ENCODE data around the gene VEPH1.
A peak's percentile ranks its signal among the peaks of the same experiment; 100 is the strongest.

Gene VEPH1

DNA sequence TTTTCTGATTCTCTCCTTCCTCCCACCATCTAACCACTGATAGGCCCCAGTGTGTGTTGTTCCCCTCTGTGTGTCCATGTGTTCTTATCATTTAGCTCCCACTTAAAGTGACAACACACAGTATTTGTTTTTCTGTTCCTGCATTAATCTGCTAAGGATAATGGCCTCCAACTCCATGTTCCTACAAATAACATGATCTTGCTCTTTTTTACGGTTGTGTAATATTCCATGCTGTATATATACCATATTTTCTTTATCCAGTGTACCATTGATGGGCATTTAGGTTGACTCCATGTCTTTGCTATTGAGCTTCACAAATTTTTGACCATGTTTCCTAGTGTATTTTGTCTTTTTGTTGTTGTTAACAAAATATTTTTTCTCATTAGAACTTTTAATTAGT is 30.6 kb downstream of the VEPH1 start:
- no peak for DNase-seq

- DNase-seq, result no peak
These were observed 32.2 kb downstream of the VEPH1 start for GRCh38 chr3:157471064-157471463.

GRCh38 chr3:157469561-157470294 is 33.5 kb downstream of the VEPH1 start:
- no peak for DNase-seq

DNA sequence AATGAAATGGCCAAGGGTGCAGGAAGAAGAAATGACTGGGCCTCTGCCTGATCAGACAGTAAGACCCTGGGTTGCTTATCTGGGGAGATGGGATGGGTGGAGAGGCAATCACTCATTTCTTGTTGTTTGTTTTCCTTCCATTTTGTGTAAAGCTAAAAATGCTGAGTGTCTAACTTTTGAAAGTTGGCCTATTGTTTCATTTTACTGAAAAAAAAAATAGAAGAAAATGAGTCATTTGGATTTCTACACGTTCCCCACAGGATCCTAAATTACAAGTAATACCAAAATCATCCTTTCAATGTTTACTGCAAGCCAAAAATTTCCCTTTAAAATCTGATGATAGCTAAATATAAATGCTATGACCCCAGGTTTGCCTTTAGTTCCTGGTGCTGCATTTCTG is 36.0 kb downstream of the VEPH1 start:
- DNase-seq, result no peak

DNA sequence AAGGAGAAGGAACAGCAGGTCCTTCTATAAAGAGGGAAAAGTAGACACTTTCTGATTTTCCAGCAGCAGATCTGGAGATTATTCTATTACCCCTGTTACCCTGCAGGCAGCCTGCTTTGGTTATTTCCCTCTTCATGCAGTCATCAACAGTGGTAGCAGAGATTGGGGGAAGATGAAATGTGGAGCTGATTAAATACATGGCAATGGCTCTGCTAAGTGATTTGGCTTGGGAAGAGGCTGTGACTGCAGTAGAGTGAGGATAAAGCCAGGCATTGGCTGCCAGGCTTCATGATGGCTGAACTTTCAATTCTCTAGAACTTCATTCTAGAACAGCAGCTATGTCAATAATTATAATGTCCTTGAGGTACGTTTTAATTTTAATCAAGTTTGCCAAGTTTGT is 37.5 kb downstream of the VEPH1 start:
- DNase-seq, result no peak

DNA sequence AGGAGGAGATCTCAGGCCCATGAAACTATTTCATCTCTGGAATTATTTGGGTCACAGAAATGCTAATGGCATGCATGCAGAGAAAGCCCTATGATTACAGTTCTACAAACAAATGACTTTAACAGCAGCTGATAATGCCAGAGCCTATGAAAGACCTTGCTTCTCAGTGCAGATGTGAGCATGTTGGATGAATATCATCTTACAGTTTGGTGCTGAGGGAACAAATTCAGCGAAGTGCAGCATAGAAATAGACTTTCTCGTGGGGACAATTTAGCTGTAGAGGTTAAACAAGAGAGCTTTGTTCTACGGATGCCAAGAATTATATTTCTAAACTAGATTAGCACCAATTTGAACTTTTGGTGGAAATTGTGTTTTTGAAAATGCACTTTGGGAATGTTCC is 38.9 kb downstream of the VEPH1 start:
- no peak for DNase-seq

DNA sequence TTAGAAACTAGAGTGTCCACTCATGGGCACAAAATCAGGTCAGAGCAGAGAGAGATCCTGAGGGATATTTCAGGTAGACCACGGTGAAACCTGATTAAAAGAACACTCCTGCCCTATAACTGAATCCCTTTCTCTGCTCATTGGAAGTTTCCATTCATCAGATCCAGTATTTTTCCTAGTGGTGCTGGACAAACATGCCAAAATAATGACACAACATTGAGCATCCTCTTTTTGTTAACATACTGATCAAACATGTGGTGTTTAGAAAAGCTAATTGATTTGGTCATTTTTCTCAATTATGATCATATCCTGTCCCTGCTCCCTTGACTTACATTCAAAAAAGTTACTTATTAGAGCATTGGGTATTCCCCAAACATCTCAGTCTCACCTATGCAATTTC is 39.4 kb downstream of the VEPH1 start:
- DNase-seq, result no peak

GRCh38 chr3:157460253-157460652 is 43.0 kb downstream of the VEPH1 start:
- no peak for DNase-seq

- DNase-seq, result no peak
These were observed 43.5 kb downstream of the VEPH1 start for GRCh38 chr3:157459706-157460105.

- no peak for DNase-seq
These were observed 49.4 kb downstream of the VEPH1 start for GRCh38 chr3:157453824-157454223.

DNA sequence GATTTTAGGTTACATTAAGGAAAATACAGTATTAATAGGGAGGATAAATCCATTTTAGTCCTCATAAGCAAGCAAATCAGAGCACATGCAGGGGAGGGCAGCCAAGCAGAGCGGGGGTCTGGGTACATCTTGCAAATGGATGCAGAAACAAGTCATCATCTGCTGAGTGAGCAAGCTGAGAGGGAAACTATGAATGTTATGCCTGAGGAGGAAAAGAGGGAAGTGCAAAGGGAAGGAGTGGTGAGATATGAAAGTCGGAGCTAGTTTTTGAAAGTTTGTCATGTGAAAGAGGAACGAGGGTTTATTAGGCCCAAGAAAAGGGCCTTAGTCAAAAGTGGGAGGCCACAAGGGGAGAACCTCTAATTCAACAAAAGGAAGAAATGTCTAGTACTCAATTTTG is 51.1 kb downstream of the VEPH1 start:
- DNase-seq, result no peak

DNA sequence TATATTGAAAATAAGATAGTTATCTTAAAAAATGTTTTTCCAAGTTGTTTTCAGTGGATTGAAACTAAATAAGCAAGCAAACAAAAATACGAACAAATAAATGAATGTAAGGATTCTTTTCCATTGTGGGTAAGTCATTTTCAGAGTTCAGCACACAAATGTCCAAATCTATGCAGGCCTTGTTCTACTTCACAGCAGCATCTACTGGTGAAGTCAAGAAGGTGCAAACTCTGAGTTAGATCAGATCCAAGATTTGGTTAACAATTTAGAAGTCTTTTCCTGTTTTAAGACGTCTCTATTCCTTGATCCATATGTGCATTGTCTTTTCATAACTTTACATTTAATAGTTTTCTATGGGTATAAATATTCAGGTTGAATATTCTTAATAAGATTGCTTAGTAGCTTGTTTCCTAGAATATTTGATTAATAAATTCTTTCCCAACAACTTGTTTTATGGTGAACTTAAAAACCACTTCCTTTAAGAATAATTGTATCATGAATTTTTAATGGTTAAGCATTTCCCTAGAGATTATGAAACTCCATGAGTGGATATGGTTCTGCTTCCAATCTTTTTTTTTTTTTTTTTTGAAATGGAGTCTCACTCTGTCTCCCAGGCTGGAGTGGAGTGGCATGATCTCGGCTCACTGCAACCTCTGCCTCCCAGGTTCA is 56.1 kb downstream of the VEPH1 start:
- DNase-seq, result no peak

GRCh38 chr3:157445857-157446256 is 57.4 kb downstream of the VEPH1 start:
- DNase-seq, result no peak

GRCh38 chr3:157444797-157445184 is 58.4 kb downstream of the VEPH1 start:
- DNase-seq, result no peak

DNA sequence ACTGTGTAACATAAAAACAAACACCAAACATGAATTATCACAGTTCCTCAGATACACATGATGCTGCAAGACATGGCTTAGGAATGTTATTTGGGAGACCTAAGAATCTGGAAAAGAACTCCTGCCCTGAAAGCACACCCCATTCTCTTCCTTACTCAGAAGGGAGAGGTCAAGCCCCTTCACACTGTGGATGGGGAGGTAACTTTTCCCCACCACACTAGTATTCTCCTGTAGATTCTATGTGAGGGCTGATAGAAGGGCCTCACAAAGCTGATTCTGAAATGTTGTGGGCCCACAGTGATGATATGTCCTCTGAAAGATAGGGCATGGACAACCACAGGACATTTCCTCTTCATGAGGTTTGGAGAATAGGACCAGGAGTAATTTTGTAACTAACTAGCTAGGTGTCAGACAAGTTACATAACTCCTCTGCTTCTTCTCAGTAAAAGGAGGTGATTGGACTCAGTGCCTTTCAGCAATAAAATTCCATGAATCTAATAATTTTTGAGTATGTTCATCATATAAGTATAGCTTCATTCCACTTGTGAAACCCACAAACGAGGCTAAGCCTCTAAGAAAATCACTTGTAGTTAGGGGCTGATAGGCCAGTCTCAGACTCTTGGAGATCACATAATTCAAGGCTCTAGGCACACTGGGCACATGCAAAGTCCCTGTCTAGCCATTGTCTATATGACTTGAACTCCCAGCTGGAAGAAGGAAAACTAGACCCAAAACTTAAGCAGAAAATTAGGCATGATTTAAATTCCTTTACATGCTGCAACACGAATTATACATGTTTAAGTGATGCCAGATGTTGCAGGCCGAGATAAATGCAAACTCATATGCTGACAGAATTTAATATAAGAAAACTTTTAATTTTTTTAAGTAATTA is 59.1 kb downstream of the VEPH1 start:
- no peak for DNase-seq

DNA sequence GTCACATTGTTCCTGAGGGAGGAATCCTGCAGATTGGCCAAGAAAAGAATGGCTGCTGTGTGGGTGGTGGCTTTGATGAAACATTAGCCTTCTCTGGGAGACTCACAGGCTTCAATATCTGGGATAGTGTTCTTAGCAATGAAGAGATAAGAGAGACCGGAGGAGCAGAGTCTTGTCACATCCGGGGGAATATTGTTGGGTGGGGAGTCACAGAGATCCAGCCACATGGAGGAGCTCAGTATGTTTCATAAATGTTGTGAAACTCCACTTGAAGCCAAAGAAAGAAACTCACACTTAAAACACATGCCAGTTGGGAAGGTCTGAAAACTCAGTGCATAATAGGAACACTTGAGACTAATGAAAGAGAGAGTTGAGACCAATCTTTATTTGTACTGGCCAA is 60.5 kb downstream of the VEPH1 start:
- DNase-seq, result no peak

GRCh38 chr3:157441102-157441624 is 62.1 kb downstream of the VEPH1 start:
- DNase-seq, result no peak

DNA sequence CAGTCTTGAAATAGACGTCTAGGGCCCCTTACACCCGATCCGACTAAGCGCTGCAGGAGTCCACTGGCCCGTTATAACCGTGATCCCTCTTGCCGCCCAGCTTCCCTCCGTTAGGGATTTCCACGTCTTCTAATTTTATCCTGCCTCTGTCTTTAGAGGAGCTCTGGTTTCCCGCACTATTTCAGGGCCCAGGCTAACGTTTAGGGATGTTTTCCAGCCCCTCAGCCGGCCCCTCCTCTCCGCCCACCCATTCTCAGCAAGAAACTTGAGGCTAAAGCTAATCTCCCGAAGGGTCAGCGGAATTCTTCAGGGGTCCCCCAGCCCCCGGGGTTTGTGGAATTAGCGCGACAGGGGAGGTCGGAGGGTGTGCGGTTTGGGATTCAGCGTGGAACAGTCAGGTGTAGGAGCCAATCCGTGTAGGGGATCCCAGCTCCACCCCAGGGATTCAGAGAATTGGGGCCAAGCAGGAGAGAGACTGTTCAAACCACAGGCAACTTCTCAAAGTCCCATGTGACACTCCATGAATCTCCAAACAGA is 65.0 kb downstream of the VEPH1 start:
- DNase-seq, result no peak

- peak; percentile 41 for DNase-seq
These were observed 66.5 kb downstream of the VEPH1 start, which contains the start of gene PTX3 for GRCh38 chr3:157436583-157437291. TSS of gene PTX3 (plus strand) at chr3:157436850. CDS start at chr3:157436934, 84 bp downstream.

DNA sequence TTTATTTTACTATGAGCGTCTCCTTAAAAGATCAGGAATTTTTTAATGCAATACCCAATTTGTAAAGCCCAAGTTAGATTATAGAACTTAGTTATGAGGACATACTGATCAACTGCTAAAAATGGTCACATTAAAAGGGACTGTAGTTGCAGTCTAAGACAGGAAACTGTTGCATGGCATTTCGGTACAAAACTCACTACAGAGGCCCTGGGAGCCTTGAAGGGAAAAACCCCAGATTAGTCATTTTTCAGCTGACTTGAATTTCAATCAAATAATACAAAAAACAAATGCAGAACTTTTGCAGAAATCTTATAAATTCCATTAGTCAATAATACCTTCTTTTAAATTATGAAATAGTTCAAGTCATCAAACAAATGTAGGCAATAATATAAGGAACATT is 73.5 kb downstream of the VEPH1 start:
- no peak for DNase-seq

GRCh38 chr3:157428853-157429252 is 74.4 kb downstream of the VEPH1 start:
- no peak for DNase-seq

- no peak for DNase-seq
These were observed 75.3 kb downstream of the VEPH1 start for GRCh38 chr3:157427901-157428300.
